A673 (cell line): ENCODE results near the gene DUS3L. TPM values are rescaled to one million over a fixed set of nuclear protein-coding genes. Genes with fewer than 3 reads are reported as not detected.
"Not testable (repeated sequence)": the region's sequence is repeated elsewhere in the genome, so short reads cannot be mapped to it uniquely, and the experiment has no call there.

ENCODE experiments used
- BruUV-seq: library from RNA; stranded (reverse); fragments of 400-500 nt; replicated peaks from 2 replicates; lab custom pipeline; 2021; lab: Mats Ljungman, UMichigan
- CTCF ChIA-PET: fragments of 300-600 bp; sonication (Branson Sonifier 250); formaldehyde crosslinking; loops from one replicate; lab custom pipeline; 2022; ENCODE audit warnings: antibody characterized with exemption; lab: Charles Lee
- POLR2A ChIA-PET: fragments of 300-600 bp; sonication (Branson Sonifier 250); formaldehyde crosslinking; loops from one replicate; lab custom pipeline; 2022; ENCODE audit warnings: antibody characterized with exemption; ENCODE audit not compliant: low non-redundant PET; lab: Charles Lee
- DNase-seq: peaks from one replicate; pipeline ENCODE4 v3.0.0-alpha.2; 2015; ENCODE audit warnings: low spot score
- H3K27ac ChIP-seq: fragments of 200-600 bp; sonication (generic); 2 replicates; pipeline ENCODE4 v1.5.1; 2016; ENCODE audit warnings: mixed run types, low read depth, mild to moderate bottlenecking, mixed read lengths, antibody characterized with exemption, low read length; ENCODE audit not compliant: poor library complexity, severe bottlenecking
- H3K27me3 ChIP-seq: fragments of 200-600 bp; sonication (generic); replicated peaks from 2 replicates; pipeline ENCODE4 v1.6.1; 2017; ENCODE audit warnings: mixed run types, low read depth, mild to moderate bottlenecking, mixed read lengths, antibody characterized with exemption, low read length; ENCODE audit not compliant: insufficient read depth, poor library complexity
- H3K36me3 ChIP-seq: fragments of 200-600 bp; sonication (generic); 2 replicates; pipeline ENCODE4 v1.6.1; 2016; ENCODE audit warnings: mixed run types, mild to moderate bottlenecking, mixed read lengths, antibody characterized with exemption, low read length; ENCODE audit not compliant: insufficient read depth, poor library complexity, severe bottlenecking
- H3K4me1 ChIP-seq: fragments of 200-600 bp; sonication (generic); 2 replicates; pipeline ENCODE4 v1.6.1; 2017; ENCODE audit warnings: mixed run types, mild to moderate bottlenecking, mixed read lengths, antibody characterized with exemption, low read length; ENCODE audit not compliant: insufficient read depth, poor library complexity, severe bottlenecking
- H3K4me3 ChIP-seq: fragments of 200-600 bp; sonication (generic); 2 replicates; pipeline ENCODE4 v1.5.1; 2016; ENCODE audit warnings: low read depth, mixed run types, mild to moderate bottlenecking, mixed read lengths, low read length; ENCODE audit not compliant: poor library complexity, severe bottlenecking
- H3K9me3 ChIP-seq: fragments of 200-600 bp; sonication (generic); 2 replicates; pipeline ENCODE4 v1.6.1; 2016; ENCODE audit warnings: mixed run types, low read depth, mild to moderate bottlenecking, mixed read lengths, antibody characterized with exemption, low read length; ENCODE audit not compliant: poor library complexity, severe bottlenecking
- EZH2 ChIP-seq: fragments of 200-600 bp; sonication (generic); IDR thresholded peaks from 2 replicates; pipeline ENCODE4 v1.6.1; 2017; ENCODE audit warnings: borderline replicate concordance, low read depth, mild to moderate bottlenecking, mixed read lengths, antibody characterized with exemption, low read length; ENCODE audit not compliant: poor library complexity, severe bottlenecking
- intact Hi-C: fragments of 100-400 bp; cut with micrococcal nuclease; formaldehyde crosslinking; loops from one replicate; pipeline ENCODE4 v1.10.0; 2022; ENCODE audit not compliant: unreplicated experiment
- total RNA-seq: library from RNA; stranded (reverse); gene quantifications from 2 replicates; pipeline ENCODE4 v1.2.3, GENCODE V29; 2021
- TF ChIP-seq, protein P1 (sequence below): fragments of 300-800, 200-600 bp; sonication (generic); conservative IDR thresholded peaks from 2 replicates; pipeline ENCODE4 v1.5.1; 2017; ENCODE audit warnings: low read depth, mild to moderate bottlenecking, antibody characterized with exemption, low read length, moderate library complexity, mixed read lengths

DUS3L gene
- total RNA-seq, 1 experiment from 2014 or later = 85.3 TPM

DNA sequence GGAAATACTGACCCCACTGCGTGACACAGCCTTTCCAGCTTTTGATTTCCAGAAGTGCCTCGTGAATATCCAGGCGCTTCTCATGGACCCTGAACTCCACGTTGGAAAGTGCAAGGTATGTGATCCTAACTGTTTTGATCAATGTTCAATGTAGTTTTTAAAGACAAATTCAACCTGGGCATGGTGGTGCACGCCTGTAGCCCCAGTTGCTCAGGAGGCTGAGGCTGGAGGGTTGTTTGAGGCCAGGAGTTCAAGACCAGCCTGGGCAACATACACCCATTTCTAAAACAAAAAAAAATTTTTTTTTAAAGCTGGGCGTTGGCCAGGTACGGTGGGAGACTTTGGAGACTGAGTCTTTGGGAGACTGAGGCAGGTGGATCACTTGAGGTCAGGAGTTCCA lies 39.3 kb downstream of the DUS3L start:
- no peaks in the 10 kb centered on the region for H3K4me1 ChIP-seq
- no peak for DNase-seq
- H3K27me3 ChIP-seq = no peaks in the 10 kb centered on the region
- intact Hi-C loops = no loop called here
- H3K4me3 ChIP-seq = no peak overlapping the region
- H3K9me3 ChIP-seq = no peaks in the 10 kb centered on the region
- H3K27ac ChIP-seq = no peak overlapping the region
- no peak for TF ChIP-seq EZH2
- TF ChIP-seq, protein P1, sequence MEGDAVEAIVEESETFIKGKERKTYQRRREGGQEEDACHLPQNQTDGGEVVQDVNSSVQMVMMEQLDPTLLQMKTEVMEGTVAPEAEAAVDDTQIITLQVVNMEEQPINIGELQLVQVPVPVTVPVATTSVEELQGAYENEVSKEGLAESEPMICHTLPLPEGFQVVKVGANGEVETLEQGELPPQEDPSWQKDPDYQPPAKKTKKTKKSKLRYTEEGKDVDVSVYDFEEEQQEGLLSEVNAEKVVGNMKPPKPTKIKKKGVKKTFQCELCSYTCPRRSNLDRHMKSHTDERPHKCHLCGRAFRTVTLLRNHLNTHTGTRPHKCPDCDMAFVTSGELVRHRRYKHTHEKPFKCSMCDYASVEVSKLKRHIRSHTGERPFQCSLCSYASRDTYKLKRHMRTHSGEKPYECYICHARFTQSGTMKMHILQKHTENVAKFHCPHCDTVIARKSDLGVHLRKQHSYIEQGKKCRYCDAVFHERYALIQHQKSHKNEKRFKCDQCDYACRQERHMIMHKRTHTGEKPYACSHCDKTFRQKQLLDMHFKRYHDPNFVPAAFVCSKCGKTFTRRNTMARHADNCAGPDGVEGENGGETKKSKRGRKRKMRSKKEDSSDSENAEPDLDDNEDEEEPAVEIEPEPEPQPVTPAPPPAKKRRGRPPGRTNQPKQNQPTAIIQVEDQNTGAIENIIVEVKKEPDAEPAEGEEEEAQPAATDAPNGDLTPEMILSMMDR = no peak
- POLR2A ChIA-PET = no interaction called here
- H3K36me3 ChIP-seq = no peaks in the 10 kb centered on the region
- BruUV-seq = no TSS peak
- CTCF ChIA-PET = no interaction called here

DNA sequence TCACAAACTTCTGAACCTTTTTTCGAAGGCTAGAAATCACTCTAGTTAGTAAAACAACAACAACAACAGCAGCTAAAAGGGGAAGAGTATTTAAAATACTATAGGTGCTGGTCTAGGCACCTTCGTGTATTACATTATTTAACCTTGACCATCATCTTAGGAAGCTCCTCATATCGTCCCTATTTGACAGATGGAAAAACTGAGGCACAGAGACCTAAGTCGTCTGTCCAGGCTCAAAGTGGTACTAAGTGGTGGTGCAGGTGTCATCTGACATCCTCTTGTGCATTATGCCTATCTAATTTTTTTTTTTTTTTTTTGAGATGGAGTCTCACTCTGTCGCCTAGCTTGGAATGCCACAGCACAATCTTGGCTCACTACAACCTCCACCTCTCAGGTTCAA lies 41.5 kb downstream of the DUS3L start:
- ChIA-PET CTCF (no interaction called here), POLR2A (no interaction called here)
- H3K36me3 ChIP-seq = no peaks in the 10 kb centered on the region
- BruUV-seq = no TSS peak
- no peak for TF ChIP-seq EZH2
- TF ChIP-seq, protein P1 = no peak
- H3K4me3 ChIP-seq = no peak overlapping the region
- intact Hi-C loops = no loop called here
- H3K27ac ChIP-seq = no peak overlapping the region
- no peak for DNase-seq
- no peaks in the 10 kb centered on the region for H3K4me1 ChIP-seq
- no peaks in the 10 kb centered on the region for H3K27me3 ChIP-seq
- H3K9me3 ChIP-seq = no peaks in the 10 kb centered on the region

DNA sequence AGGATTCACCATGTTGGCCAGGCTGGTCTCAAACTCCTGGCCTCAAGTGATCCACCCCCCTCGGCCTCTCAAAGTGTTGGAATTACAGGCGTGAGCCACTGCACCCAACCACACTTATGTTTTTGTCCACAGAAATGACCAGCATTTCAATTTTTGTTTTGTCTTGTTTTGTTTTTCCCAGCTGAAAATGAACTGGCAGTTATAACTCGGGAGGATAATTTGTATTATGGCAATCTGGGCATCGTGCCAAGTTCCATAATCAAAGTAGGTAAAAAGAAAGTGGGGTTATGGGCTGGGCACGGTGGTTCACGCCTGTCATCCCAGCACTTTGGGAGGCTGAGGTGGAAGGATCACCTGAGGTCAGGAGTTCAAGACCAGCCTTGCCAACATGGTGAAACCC lies 42.0 kb downstream of the DUS3L start:
- POLR2A ChIA-PET = interaction anchor here (0.6 kb wide), 1 partner anchor 57 kb away, joined by 21 read pairs; no protein-coding TSS in a partner anchor
- CTCF ChIA-PET = interaction anchor here (0.6 kb wide), 1 partner anchor 156 kb away, joined by 9 read pairs; no protein-coding TSS in a partner anchor
- H3K9me3 ChIP-seq, BruUV-seq, H3K27me3 ChIP-seq, H3K36me3 ChIP-seq, H3K4me1 ChIP-seq, DNase-seq, H3K4me3 ChIP-seq, H3K27ac ChIP-seq, intact Hi-C loops: not testable (repeated sequence)

DNA sequence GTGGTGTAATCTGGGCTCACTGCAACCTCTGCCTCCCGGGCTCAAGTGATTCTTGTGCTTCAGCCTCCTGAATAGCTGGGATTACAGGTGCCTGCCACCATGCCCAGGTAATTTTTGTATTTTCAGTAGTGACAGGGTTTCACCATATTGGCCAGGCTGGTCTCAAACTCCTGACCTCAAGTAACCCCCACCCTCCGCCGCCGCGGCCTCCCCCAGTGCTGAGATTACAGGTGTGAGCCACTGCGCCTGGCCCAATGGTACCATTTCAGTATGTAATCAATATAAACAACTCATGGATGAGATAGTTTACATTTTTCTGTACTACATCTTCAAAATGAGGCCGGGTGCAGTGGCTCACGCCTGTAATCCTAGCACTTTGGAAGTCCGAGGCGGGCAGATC lies 46.0 kb downstream of the DUS3L start:
- BruUV-seq, H3K27me3 ChIP-seq, CTCF ChIA-PET, H3K4me1 ChIP-seq, H3K27ac ChIP-seq, DNase-seq, POLR2A ChIA-PET, H3K9me3 ChIP-seq, H3K4me3 ChIP-seq, H3K36me3 ChIP-seq, intact Hi-C loops: not testable (repeated sequence)
